SK-N-SH (cell line): ENCODE measurements around the gene THADA. TPM values are rescaled to one million over a fixed set of nuclear protein-coding genes. Genes with fewer than 3 reads are reported as not detected.

ENCODE experiments used
- CTCF ChIA-PET: fragments of 300-600, 350-600 bp; formaldehyde crosslinking; extraction: SDS; loops from one replicate; lab custom pipeline; 2021; lab: Yijun Ruan, JAX
- POLR2A ChIA-PET: fragments of 350-600 bp; sonication (Branson Sonifier 250); formaldehyde crosslinking; extraction: SDS; loops from one replicate; lab custom pipeline; 2020; ENCODE audit warnings: antibody characterized with exemption, inconsistent platforms; lab: Yijun Ruan, JAX
- DNase-seq: peaks from one replicate; pipeline ENCODE4 v3.0.0; 2012
- H2AFZ ChIP-seq: fragments of 200-600 bp; sonication (generic); 2 replicates; pipeline ENCODE4 v1.8.1; 2016; ENCODE audit warnings: antibody characterized with exemption, mild to moderate bottlenecking, low read depth
- H3F3A ChIP-seq: fragments of 200-600 bp; sonication (generic); replicated peaks from 2 replicates; pipeline ENCODE3; 2016; ENCODE audit warnings: antibody characterized with exemption, mild to moderate bottlenecking; ENCODE audit not compliant: insufficient read depth
- H3K27ac ChIP-seq, 2 experiments: fragments of 200-500 bp in 1 of 2; fragments of 200-600 bp in 1 of 2; sonication (Bioruptor generic) in 1 of 2; sonication (generic), shearing (Covaris generic) in 1 of 2; 2 replicates each; pipeline versions ENCODE4 v1.5.1 to v1.6.1; 2014 to 2016; ENCODE audit warnings: low read depth in 2 of 2, inconsistent platforms in 1 of 2, low read length in 1 of 2, mild to moderate bottlenecking in 1 of 2, mixed read lengths in 1 of 2
- H3K27me3 ChIP-seq: fragments of 200-600 bp; sonication (generic), shearing (Covaris generic); 2 replicates; pipeline ENCODE4 v1.6.1; 2016; ENCODE audit warnings: mixed run types; ENCODE audit not compliant: insufficient read depth
- H3K36me3 ChIP-seq, 2 experiments: fragments of 200-500 bp in 1 of 2; fragments of 200-600 bp in 1 of 2; sonication (Bioruptor generic) in 1 of 2; sonication (generic) in 1 of 2; replicated peaks in 1 of 2; 2 replicates each; pipeline versions ENCODE3 to v1.5.1; 2014 to 2016; ENCODE audit warnings: low read length in 1 of 2, mild to moderate bottlenecking in 1 of 2; ENCODE audit not compliant: insufficient read depth in 2 of 2, control insufficient read depth in 1 of 2
- H3K4me1 ChIP-seq, 2 experiments: fragments of 200-500 bp in 1 of 2; fragments of 200-600 bp in 1 of 2; sonication (Bioruptor generic) in 1 of 2; sonication (generic), shearing (Covaris generic) in 1 of 2; 2 replicates each; pipeline versions ENCODE4 v1.5.1 to v1.6.1; 2014 to 2016; ENCODE audit warnings: low read depth in 1 of 2, low read length in 1 of 2, mixed run types in 1 of 2; ENCODE audit not compliant: insufficient read depth in 2 of 2, control insufficient read depth in 1 of 2
- H3K4me2 ChIP-seq: fragments of 200-600 bp; sonication (generic), shearing (Covaris generic); 2 replicates; pipeline ENCODE4 v1.6.1; 2017; ENCODE audit warnings: mixed run types
- H3K4me3 ChIP-seq, 2 experiments: fragments of 200-500 bp in 1 of 2; fragments of 200-600 bp in 1 of 2; sonication (Bioruptor generic) in 1 of 2; sonication (generic), shearing (Covaris generic) in 1 of 2; 2 replicates each; pipeline versions ENCODE4 v1.5.1 to v1.8.1; 2014 to 2016; ENCODE audit warnings: low read depth in 2 of 2, inconsistent platforms in 1 of 2, low read length in 1 of 2, mild to moderate bottlenecking in 1 of 2, mixed read lengths in 1 of 2, moderate library complexity in 1 of 2
- H3K79me2 ChIP-seq: fragments of 200-600 bp; sonication (generic); 2 replicates; pipeline ENCODE4 v1.8.1; 2017; ENCODE audit warnings: mild to moderate bottlenecking; ENCODE audit not compliant: insufficient read depth
- H3K9ac ChIP-seq: fragments of 200-600 bp; sonication (generic); 2 replicates; pipeline ENCODE4 v1.6.1; 2017; ENCODE audit warnings: mixed run types
- H3K9me2 ChIP-seq: fragments of 200-600 bp; sonication (generic); 2 replicates; pipeline ENCODE4 v1.6.1; 2017; ENCODE audit warnings: mixed run types
- H3K9me3 ChIP-seq: fragments of 200-600 bp; sonication (generic); 2 replicates; pipeline ENCODE4 v1.6.1; 2017; ENCODE audit warnings: mixed run types, mild to moderate bottlenecking, moderate library complexity
- H4K20me1 ChIP-seq: fragments of 200-600 bp; sonication (generic); 2 replicates; pipeline ENCODE4 v1.6.1; 2017; ENCODE audit warnings: mild to moderate bottlenecking, mixed run types; ENCODE audit not compliant: insufficient read depth
- CHD2 ChIP-seq: fragments of 150-350 bp; IDR thresholded peaks from 2 replicates; pipeline ENCODE4 v1.6.1; 2018; ENCODE audit warnings: low read length; ENCODE audit not compliant: partially characterized antibody
- ELF1 ChIP-seq: IDR thresholded peaks from 2 replicates; pipeline ENCODE4 v1.4.0; 2012
- EP300 ChIP-seq, 2 experiments: IDR thresholded peaks; 2 replicates each; pipeline versions ENCODE4 v1.4.0 to v1.6.1; 2012; ENCODE audit warnings: borderline replicate concordance in 1 of 2, low read depth in 1 of 2, low read length in 1 of 2
- FOSL2 ChIP-seq: IDR thresholded peaks from 2 replicates; pipeline ENCODE4 v1.4.0; 2012; ENCODE audit warnings: low read depth, mild to moderate bottlenecking, moderate library complexity, borderline replicate concordance
- FOXM1 ChIP-seq: IDR thresholded peaks from 2 replicates; pipeline ENCODE4 v1.4.0; 2012; ENCODE audit warnings: low read depth, mild to moderate bottlenecking
- NFIC ChIP-seq: IDR thresholded peaks from 2 replicates; pipeline ENCODE4 v1.4.0; 2012; ENCODE audit warnings: borderline replicate concordance
- POLR2AphosphoS5 ChIP-seq: IDR thresholded peaks from 2 replicates; pipeline ENCODE4 v1.6.1; 2012; ENCODE audit warnings: low read depth, low read length
- RXRA ChIP-seq: IDR thresholded peaks from 2 replicates; pipeline ENCODE4 v1.4.0; 2012; ENCODE audit warnings: low read depth, mild to moderate bottlenecking, borderline replicate concordance
- SMC3 ChIP-seq: IDR thresholded peaks from 2 replicates; pipeline ENCODE4 v1.6.1; 2012; ENCODE audit warnings: low read depth, low read length, improper control_type of control experiment
- TCF12 ChIP-seq: IDR thresholded peaks from 2 replicates; pipeline ENCODE4 v1.4.0; 2012
- WGBS: methylation state at CpG from one replicate; pipeline ENCODE4 v1.1.6; 2017; ENCODE audit warnings: low lambda C conversion rate; 5-methylcytosine and 5-hydroxymethylcytosine counted together
- polyA plus RNA-seq, 3 experiments: library from polyadenylated mRNA; depleted of rRNA; stranded (reverse); fragments of >200 nt; gene quantifications; 2 replicates each; pipeline ENCODE4 v1.2.3, GENCODE V29; 2012
- TF ChIP-seq, protein P1 (sequence below): IDR thresholded peaks from 2 replicates; pipeline ENCODE4 v1.6.1; 2012; ENCODE audit warnings: mild to moderate bottlenecking, low read depth, low read length, moderate library complexity
- TF ChIP-seq, protein P2 (sequence below): IDR thresholded peaks from 2 replicates; pipeline ENCODE4 v1.4.0; 2012; ENCODE audit warnings: low read depth
- TF ChIP-seq, protein P3 (sequence below): fragments of 200-600 bp; sonication (generic); IDR thresholded peaks from 2 replicates; pipeline ENCODE4 v1.6.1; 2017; ENCODE audit warnings: antibody characterized with exemption, mild to moderate bottlenecking, moderate library complexity
- TF ChIP-seq, protein P4 (sequence below): IDR thresholded peaks from 2 replicates; pipeline ENCODE4 v1.4.0; 2012; ENCODE audit warnings: low read depth, borderline replicate concordance
- TF ChIP-seq, protein P5 (sequence below): IDR thresholded peaks from 2 replicates; pipeline ENCODE4 v1.4.0; 2012; ENCODE audit warnings: low read depth, borderline replicate concordance

THADA gene
- polyA plus RNA-seq, 1 of the 3 experiments (the other 2 are of a cell fraction): 25.6 TPM

DNA sequence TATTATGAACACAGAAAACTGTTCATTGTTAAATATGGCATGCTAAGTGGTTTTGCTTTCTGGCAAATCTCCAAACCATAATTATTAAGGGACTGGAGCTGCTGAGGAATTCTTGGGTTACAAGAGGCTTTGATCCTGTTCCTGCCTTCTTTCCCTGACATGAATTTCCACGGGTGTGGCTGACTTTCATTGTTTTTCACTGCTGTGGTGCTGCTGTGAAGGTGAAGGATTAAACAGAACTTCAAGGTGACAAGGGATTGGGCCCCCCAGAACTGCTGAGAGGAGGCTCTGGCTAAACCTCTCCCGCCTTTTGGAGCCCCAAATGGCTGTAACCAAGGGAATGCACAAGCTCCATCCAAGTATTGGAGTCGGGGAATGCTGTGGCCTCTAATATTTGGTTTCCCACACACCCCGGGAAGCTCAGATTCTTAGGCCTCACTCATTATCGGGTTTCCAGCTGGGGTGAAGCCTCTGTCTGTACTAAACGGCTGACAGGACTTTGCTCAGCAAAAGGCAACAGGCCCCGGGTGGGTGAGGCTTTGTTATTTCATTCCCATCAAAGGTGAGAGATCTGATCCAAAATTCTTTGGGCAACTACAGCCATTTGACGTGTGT, 340.4 kb downstream of the THADA start:
- Histone ChIP-seq H3K9me3 (no peaks in the 10 kb centered on the region), H3K9ac (no peak overlapping the region), H4K20me1 (no peaks in the 10 kb centered on the region), H3K4me2 (no peak overlapping the region), H3F3A (no peaks in the 10 kb centered on the region), H3K79me2 (no peaks in the 10 kb centered on the region), H3K4me3 (no peak overlapping the region), H3K36me3 (peaks cover 0 to 3% of the 10 kb centered on the region in 2 experiments), H3K27ac (peak overlapping the region in 1 of 2 experiments; percentile 58; a peak in 2 of 4 replicates), H3K9me2 (no peaks in the 10 kb centered on the region), H3K4me1 (peaks cover 9 to 48% of the 10 kb centered on the region in 2 experiments; a peak in 2 of 4 replicates), H3K27me3 (no peaks in the 10 kb centered on the region), H2AFZ (no peak overlapping the region)
- no peak for DNase-seq
- TF ChIP-seq FOXM1 (no peak), TCF12 (peak; percentile 54; the same call in 1 of the 2 replicates), RXRA (no peak), POLR2AphosphoS5 (no peak), NFIC (peak; percentile 50; the same call in 1 of the 2 replicates), ELF1 (no peak)
- TF ChIP-seq, protein P1, sequence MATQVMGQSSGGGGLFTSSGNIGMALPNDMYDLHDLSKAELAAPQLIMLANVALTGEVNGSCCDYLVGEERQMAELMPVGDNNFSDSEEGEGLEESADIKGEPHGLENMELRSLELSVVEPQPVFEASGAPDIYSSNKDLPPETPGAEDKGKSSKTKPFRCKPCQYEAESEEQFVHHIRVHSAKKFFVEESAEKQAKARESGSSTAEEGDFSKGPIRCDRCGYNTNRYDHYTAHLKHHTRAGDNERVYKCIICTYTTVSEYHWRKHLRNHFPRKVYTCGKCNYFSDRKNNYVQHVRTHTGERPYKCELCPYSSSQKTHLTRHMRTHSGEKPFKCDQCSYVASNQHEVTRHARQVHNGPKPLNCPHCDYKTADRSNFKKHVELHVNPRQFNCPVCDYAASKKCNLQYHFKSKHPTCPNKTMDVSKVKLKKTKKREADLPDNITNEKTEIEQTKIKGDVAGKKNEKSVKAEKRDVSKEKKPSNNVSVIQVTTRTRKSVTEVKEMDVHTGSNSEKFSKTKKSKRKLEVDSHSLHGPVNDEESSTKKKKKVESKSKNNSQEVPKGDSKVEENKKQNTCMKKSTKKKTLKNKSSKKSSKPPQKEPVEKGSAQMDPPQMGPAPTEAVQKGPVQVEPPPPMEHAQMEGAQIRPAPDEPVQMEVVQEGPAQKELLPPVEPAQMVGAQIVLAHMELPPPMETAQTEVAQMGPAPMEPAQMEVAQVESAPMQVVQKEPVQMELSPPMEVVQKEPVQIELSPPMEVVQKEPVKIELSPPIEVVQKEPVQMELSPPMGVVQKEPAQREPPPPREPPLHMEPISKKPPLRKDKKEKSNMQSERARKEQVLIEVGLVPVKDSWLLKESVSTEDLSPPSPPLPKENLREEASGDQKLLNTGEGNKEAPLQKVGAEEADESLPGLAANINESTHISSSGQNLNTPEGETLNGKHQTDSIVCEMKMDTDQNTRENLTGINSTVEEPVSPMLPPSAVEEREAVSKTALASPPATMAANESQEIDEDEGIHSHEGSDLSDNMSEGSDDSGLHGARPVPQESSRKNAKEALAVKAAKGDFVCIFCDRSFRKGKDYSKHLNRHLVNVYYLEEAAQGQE: no peak
- TF ChIP-seq, protein P2, sequence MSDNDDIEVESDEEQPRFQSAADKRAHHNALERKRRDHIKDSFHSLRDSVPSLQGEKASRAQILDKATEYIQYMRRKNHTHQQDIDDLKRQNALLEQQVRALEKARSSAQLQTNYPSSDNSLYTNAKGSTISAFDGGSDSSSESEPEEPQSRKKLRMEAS: no peak
- WGBS: 87% methylated on average over 8 of the region's 8 CpGs
- ChIA-PET POLR2A (interaction anchor here (2.2 kb wide), 1 partner anchor 12 kb away, joined by 4 read pairs; no protein-coding TSS in a partner anchor), CTCF (interaction anchor here (0.8 to 2.0 kb wide), 3 partner anchors 26 to 427 kb away, joined by 3 to 6 read pairs (median 4); no protein-coding TSS in a partner anchor)

DNA sequence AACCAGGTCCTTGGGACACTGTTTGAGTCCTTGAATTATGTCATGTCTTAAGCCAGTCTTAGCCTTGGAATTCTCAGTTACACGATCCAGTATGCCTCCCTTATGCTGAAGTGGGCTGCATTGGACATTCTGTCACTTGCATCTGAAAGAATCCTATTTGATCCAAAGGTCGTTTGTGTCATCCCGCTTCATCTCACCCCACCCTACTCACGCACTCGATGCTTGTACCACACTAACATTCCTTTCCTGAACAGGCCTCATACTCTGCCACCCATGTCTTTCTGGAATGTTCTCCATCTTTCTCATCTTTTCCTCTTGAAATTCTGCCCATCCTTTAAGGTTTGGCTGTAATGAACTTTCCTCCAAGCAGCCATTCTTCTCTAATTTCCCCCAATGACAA, 341.5 kb downstream of the THADA start:
- DNase-seq: no peak
- Histone ChIP-seq H3F3A (no peaks in the 10 kb centered on the region), H3K4me1 (peaks cover 9 to 55% of the 10 kb centered on the region in 2 experiments; a peak in 2 of 4 replicates), H3K9me2 (no peaks in the 10 kb centered on the region), H3K27ac (peak overlapping the region in 1 of 2 experiments; percentile 58; a peak in 1 of 4 replicates), H3K4me2 (no peak overlapping the region), H4K20me1 (no peaks in the 10 kb centered on the region), H3K36me3 (peaks cover 0 to 3% of the 10 kb centered on the region in 2 experiments), H3K4me3 (no peak overlapping the region), H2AFZ (no peak overlapping the region), H3K9ac (no peak overlapping the region), H3K9me3 (no peaks in the 10 kb centered on the region), H3K27me3 (no peaks in the 10 kb centered on the region), H3K79me2 (no peaks in the 10 kb centered on the region)
- 91% methylated on average over 5 of the region's 5 CpGs for WGBS
- ChIA-PET POLR2A (interaction anchor here (2.2 kb wide), 1 partner anchor 13 kb away, joined by 4 read pairs; no protein-coding TSS in a partner anchor), CTCF (interaction anchor here (0.9 to 2.0 kb wide), 3 partner anchors 25 to 426 kb away, joined by 3 to 6 read pairs (median 4); no protein-coding TSS in a partner anchor)
- TF ChIP-seq, protein P3, sequence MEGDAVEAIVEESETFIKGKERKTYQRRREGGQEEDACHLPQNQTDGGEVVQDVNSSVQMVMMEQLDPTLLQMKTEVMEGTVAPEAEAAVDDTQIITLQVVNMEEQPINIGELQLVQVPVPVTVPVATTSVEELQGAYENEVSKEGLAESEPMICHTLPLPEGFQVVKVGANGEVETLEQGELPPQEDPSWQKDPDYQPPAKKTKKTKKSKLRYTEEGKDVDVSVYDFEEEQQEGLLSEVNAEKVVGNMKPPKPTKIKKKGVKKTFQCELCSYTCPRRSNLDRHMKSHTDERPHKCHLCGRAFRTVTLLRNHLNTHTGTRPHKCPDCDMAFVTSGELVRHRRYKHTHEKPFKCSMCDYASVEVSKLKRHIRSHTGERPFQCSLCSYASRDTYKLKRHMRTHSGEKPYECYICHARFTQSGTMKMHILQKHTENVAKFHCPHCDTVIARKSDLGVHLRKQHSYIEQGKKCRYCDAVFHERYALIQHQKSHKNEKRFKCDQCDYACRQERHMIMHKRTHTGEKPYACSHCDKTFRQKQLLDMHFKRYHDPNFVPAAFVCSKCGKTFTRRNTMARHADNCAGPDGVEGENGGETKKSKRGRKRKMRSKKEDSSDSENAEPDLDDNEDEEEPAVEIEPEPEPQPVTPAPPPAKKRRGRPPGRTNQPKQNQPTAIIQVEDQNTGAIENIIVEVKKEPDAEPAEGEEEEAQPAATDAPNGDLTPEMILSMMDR: no peak
- TF ChIP-seq FOSL2: no peak
- no peak for TF ChIP-seq CHD2
- TF ChIP-seq, protein P4, sequence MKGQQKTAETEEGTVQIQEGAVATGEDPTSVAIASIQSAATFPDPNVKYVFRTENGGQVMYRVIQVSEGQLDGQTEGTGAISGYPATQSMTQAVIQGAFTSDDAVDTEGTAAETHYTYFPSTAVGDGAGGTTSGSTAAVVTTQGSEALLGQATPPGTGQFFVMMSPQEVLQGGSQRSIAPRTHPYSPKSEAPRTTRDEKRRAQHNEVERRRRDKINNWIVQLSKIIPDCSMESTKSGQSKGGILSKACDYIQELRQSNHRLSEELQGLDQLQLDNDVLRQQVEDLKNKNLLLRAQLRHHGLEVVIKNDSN: no peak
- no peak for TF ChIP-seq POLR2AphosphoS5
- TF ChIP-seq, protein P5, sequence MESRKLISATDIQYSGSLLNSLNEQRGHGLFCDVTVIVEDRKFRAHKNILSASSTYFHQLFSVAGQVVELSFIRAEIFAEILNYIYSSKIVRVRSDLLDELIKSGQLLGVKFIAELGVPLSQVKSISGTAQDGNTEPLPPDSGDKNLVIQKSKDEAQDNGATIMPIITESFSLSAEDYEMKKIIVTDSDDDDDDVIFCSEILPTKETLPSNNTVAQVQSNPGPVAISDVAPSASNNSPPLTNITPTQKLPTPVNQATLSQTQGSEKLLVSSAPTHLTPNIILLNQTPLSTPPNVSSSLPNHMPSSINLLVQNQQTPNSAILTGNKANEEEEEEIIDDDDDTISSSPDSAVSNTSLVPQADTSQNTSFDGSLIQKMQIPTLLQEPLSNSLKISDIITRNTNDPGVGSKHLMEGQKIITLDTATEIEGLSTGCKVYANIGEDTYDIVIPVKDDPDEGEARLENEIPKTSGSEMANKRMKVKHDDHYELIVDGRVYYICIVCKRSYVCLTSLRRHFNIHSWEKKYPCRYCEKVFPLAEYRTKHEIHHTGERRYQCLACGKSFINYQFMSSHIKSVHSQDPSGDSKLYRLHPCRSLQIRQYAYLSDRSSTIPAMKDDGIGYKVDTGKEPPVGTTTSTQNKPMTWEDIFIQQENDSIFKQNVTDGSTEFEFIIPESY: no peak
- no peak for TF ChIP-seq SMC3
- no peak for TF ChIP-seq EP300 (IDR thresholded peaks at IDR 0.05; ENCODE audit: borderline replicate concordance in 1 of 2, low read depth in 1 of 2, low read length in 1 of 2)
